Panc1 (cell line): Measurements from ENCODE around the gene DPP8. TPM values are rescaled to one million over a fixed set of nuclear protein-coding genes. Genes with fewer than 3 reads are reported as not detected.
A peak's percentile ranks its signal among the peaks of the same experiment; 100 is the strongest.

Experiments used
- ATAC-seq: fragments of 200-7000 bp; cut with Tn5 transposase; 2 replicates; pipeline ENCODE4 v1.9.1; 2020; ENCODE audit warnings: mild to moderate bottlenecking, moderate library complexity
- BruUV-seq: library from RNA; stranded (reverse); fragments of 400-500 nt; replicated peaks from 2 replicates; lab custom pipeline; 2021; lab: Mats Ljungman, UMichigan
- CTCF ChIA-PET: fragments of 300-600 bp; sonication (Branson Sonifier 250); formaldehyde crosslinking; loops from one replicate; lab custom pipeline; 2022; ENCODE audit warnings: antibody characterized with exemption; lab: Charles Lee
- POLR2A ChIA-PET: fragments of 300-600 bp; sonication (Branson Sonifier 250); formaldehyde crosslinking; loops from one replicate; lab custom pipeline; 2022; ENCODE audit warnings: antibody characterized with exemption; lab: Charles Lee
- DNase-seq: peaks from one replicate; pipeline ENCODE4 v3.0.0-alpha.2; 2010; ENCODE audit warnings: low read depth, low spot score
- H3K27ac ChIP-seq: 2 replicates; pipeline ENCODE4 v1.5.1; 2011; ENCODE audit warnings: mild to moderate bottlenecking, low read length, inconsistent platforms
- H3K27me3 ChIP-seq: fragments of 200-500 bp; sonication (Bioruptor generic); 2 replicates; pipeline ENCODE4 v1.6.0; 2014; ENCODE audit warnings: low read length, inconsistent platforms; ENCODE audit not compliant: control insufficient read depth, insufficient read depth
- H3K36me3 ChIP-seq: fragments of 200-500 bp; sonication (Bioruptor generic); 2 replicates; pipeline ENCODE4 v1.5.1; 2014; ENCODE audit warnings: inconsistent platforms, mild to moderate bottlenecking, low read length, moderate library complexity; ENCODE audit not compliant: control insufficient read depth, insufficient read depth
- H3K4me1 ChIP-seq: 2 replicates; pipeline ENCODE4 v1.5.1; 2011; ENCODE audit warnings: inconsistent platforms, mild to moderate bottlenecking, low read length, moderate library complexity; ENCODE audit not compliant: control insufficient read depth, insufficient read depth
- H3K4me3 ChIP-seq, 2 experiments: 2 replicates each; pipeline ENCODE4 v1.5.1; 2011 to 2012; ENCODE audit warnings: low read depth in 2 of 2, low read length in 2 of 2, mild to moderate bottlenecking in 2 of 2, inconsistent platforms in 1 of 2, moderate library complexity in 1 of 2
- H3K9me3 ChIP-seq: fragments of 200-500 bp; sonication (Bioruptor generic); 2 replicates; pipeline ENCODE4 v1.5.1; 2014; ENCODE audit warnings: low read depth, mild to moderate bottlenecking, inconsistent platforms, low read length, moderate library complexity; ENCODE audit not compliant: control insufficient read depth, insufficient read depth
- CTCF ChIP-seq: fragments of 450-650 bp; IDR thresholded peaks from 2 replicates; pipeline ENCODE4 v1.5.1; 2017; ENCODE audit warnings: mild to moderate bottlenecking
- POLR2AphosphoS5 ChIP-seq: IDR thresholded peaks from 2 replicates; pipeline ENCODE4 v1.6.1; 2012; ENCODE audit warnings: mild to moderate bottlenecking, low read depth, low read length, moderate library complexity
- REST ChIP-seq, 2 experiments: IDR thresholded peaks; 2 replicates each; pipeline ENCODE4 v1.6.1; 2011 to 2012; ENCODE audit warnings: low read depth in 2 of 2, control low read depth in 1 of 2, low read length in 1 of 2, mild to moderate bottlenecking in 1 of 2, moderate library complexity in 1 of 2; ENCODE audit not compliant: insufficient read depth in 1 of 2
- SIN3A ChIP-seq: IDR thresholded peaks from 2 replicates; pipeline ENCODE4 v1.6.1; 2012; ENCODE audit warnings: low read depth, mild to moderate bottlenecking, low read length, moderate library complexity, borderline replicate concordance; ENCODE audit not compliant: insufficient read depth
- TCF7L2 ChIP-seq: IDR thresholded peaks from 2 replicates; pipeline ENCODE4 v1.6.1; 2011; ENCODE audit warnings: mild to moderate bottlenecking, low read depth, low read length, inconsistent platforms
- in situ Hi-C: cut with HindIII; loops from 2 replicates; pipeline ENCODE4 v1.10.0; 2016; ENCODE audit warnings: low sequenced_read_pairs, low pct_unique_long_range_greater_than_20kb
- intact Hi-C: fragments of 100-400 bp; cut with micrococcal nuclease; formaldehyde crosslinking; loops from one replicate; pipeline ENCODE4 v1.10.0; 2022; ENCODE audit not compliant: unreplicated experiment
- total RNA-seq: library from RNA; stranded (reverse); gene quantifications from one replicate; pipeline ENCODE4 v1.2.1, GENCODE V29; 2021; ENCODE audit not compliant: unreplicated experiment

DPP8 gene
- total RNA-seq, 1 experiment from 2014 or later, result 36.2 TPM

GRCh38 chr15:65530318-65531111 lies 13.0 kb upstream of the DPP8 start, which contains the start of gene HACD3:
HACD3 (plus strand) TSS chr15:65530463; CDS start chr15:65530632, 169 bp downstream.
- H3K27ac ChIP-seq, result peak within 1 kb of the TSS; percentile 88
- ChIA-PET POLR2A (no interaction called here), CTCF (interaction anchor here (0.5 kb wide), 1 partner anchor 1367 kb away, joined by 3 read pairs; no protein-coding TSS in a partner anchor)
- H3K4me1 ChIP-seq, result peaks cover 29% of the 10 kb centered on the region
- in situ Hi-C loops (no loop called here), intact Hi-C loops (no loop called here)
- H3K9me3 ChIP-seq, result no peaks in the 10 kb centered on the region
- BruUV-seq, result no TSS peak
- no peaks in the 10 kb centered on the region for H3K27me3 ChIP-seq
- ATAC-seq, result peak; percentile 95
- H3K36me3 ChIP-seq, result no peaks in the 10 kb centered on the region
- TF ChIP-seq SIN3A, result no peak; the same call in 1 of the 2 replicates
- TF ChIP-seq POLR2AphosphoS5, result peak; percentile 60
- no peak for DNase-seq
- H3K4me3 ChIP-seq, result peak within 1 kb of the TSS; percentile 69 to 78

DNA sequence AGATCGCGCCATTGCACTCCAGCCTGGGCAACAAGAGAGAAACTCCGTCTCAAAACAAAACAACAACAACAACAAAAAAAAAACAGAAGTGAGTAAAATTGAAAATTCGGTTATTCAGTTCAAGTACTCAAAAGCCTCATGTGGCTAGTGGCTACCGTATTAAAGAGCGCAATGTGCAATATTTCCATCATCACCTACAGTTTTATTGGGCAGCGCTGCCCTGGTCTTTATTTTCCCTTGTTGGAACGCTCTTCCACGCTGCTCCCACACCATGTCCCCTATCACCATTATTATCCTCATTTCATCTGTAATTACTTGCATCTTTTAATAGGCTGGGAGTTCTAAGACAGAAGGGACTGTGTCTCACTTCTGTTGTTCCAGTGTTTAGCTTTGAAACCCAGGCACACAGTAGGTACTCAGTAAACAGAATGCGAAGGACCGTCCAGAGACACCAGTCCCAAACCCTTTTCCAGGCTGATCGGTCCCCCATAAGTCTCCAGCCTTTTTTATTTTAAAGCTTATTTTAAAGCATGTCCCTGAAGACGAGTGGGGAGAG lies 12.4 kb upstream of the DPP8 start:
- in situ Hi-C loops (no loop called here), intact Hi-C loops (no loop called here)
- DNase-seq, result no peak
- no peaks in the 10 kb centered on the region for H3K9me3 ChIP-seq
- ChIA-PET CTCF (no interaction called here), POLR2A (interaction anchor here (0.5 kb wide), 1 partner anchor 199 kb away, joined by 3 read pairs; no protein-coding TSS in a partner anchor)
- H3K4me3 ChIP-seq, result peak overlapping the region; percentile 69 to 78
- peaks cover 28% of the 10 kb centered on the region for H3K4me1 ChIP-seq
- ATAC-seq, result peak; percentile 35
- H3K27me3 ChIP-seq, result no peaks in the 10 kb centered on the region
- BruUV-seq, result no TSS peak
- no peak for TF ChIP-seq CTCF
- TF ChIP-seq POLR2AphosphoS5, result no peak
- TF ChIP-seq REST (IDR thresholded peaks at IDR 0.05; ENCODE audit: insufficient read depth in 1 of 2, low read depth in 2 of 2, low read length in 1 of 2), result no peak
- TF ChIP-seq SIN3A, result no peak
- TF ChIP-seq TCF7L2, result no peak
- no peaks in the 10 kb centered on the region for H3K36me3 ChIP-seq
- peak overlapping the region; percentile 88 for H3K27ac ChIP-seq
